Measurements from ENCODE around the gene PEX11B.
"Not testable (repeated sequence)": the region's sequence is repeated elsewhere in the genome, so short reads cannot be mapped to it uniquely, and the experiment has no call there.

The PEX11B gene

DNA sequence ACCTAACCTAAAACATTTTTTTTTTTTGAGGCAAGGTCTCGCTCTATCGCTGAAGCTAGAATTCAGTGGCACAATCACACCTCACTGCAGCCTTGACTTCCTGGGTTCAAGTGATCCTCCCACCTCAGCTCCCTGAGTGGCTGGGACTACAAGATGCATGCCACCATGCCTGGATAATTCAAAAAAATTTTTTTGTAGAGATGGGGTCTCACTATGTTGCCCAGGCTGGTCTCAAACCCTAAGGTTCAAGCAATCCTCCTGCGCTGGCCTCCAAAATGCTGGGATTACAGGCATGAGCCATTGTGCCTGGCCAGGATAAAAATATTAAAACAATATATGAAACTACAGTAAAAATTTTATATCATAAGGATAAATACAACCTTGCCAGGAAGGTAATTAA lies 34.4 kb upstream of the PEX11B start:
- DNase-seq (ENCODE audit: low read depth in 2 of 2), result no peak

GRCh38 chr1:145951526-145951925 lies 33.0 kb upstream of the PEX11B start:
- no peak for DNase-seq (ENCODE audit: low read depth in 2 of 2)

DNA sequence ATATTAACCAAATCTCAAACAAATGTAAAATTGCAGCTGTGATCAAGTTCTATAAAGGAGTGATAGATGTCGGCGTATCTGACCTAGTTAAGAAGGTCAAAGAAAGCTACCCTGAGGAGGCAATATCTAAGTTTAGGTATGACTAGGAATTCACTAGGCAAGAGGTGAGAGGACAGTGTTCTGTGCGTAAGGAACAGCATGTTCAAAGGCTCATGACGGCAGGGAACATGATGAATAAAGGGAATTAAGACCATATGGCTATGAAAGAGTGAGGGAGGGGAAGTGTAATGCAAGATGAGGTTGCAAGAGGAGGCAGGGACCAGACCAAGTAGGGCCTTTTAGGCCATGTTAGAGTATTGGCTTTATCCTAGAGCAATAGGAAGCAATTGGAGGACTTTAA lies 30.7 kb upstream of the PEX11B start:
- DNase-seq (ENCODE audit: low read depth in 2 of 2), result no peak

- DNase-seq (ENCODE audit: low read depth in 2 of 2), result no peak
Measured at GRCh38 chr1:145947551-145947950, 29.0 kb upstream of the PEX11B start.

DNA sequence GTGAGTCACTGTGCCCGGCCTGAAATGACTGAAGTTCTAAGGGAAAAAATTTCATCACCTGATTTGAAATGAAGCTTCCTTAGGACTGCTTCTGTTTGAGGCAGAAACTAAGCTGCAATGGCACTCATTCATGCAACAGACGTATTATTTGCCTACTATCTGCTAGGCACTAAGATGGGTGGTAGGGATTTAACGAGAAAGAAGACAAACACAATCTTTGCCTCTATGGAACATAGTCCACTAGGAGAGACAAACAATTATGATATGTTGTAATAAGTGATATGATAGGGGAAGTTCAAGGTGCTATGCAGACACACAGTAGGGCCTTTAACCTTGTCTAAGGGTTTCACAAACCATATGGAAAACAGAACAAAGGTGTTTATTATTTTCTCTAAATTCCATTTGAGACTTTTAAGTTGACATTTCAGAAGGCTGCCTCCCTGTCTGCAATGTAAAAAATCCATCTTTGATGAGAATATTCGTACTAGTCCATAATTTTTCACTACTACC lies 28.0 kb upstream of the PEX11B start:
- DNase-seq (ENCODE audit: low read depth in 2 of 2), result no peak

GRCh38 chr1:145944532-145944931 lies 26.0 kb upstream of the PEX11B start:
- DNase-seq (ENCODE audit: low read depth in 2 of 2), result no peak

DNA sequence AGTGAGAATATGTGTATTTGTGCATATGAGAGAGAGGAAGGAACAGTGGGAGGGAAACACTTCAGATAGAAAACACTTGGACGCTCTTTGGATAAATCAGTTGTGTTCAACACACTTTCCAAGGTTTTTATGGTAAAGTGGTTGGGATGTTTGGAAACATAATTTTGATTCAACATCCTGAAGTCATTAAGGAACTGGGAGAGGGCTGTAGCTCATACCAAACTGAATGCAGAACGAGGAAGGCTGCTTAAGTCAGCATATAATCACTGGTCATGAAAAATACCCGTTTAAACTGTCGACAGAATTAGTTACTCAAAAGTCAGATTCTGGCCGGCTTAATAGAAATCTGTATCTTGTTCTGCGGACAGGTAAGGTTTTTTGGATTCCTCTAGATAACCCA lies 24.4 kb upstream of the PEX11B start:
- DNase-seq (ENCODE audit: low read depth in 2 of 2), result no peak

- DNase-seq (ENCODE audit: low read depth in 2 of 2), result no peak
Measured at GRCh38 chr1:145942405-145942804, 23.9 kb upstream of the PEX11B start.

DNA sequence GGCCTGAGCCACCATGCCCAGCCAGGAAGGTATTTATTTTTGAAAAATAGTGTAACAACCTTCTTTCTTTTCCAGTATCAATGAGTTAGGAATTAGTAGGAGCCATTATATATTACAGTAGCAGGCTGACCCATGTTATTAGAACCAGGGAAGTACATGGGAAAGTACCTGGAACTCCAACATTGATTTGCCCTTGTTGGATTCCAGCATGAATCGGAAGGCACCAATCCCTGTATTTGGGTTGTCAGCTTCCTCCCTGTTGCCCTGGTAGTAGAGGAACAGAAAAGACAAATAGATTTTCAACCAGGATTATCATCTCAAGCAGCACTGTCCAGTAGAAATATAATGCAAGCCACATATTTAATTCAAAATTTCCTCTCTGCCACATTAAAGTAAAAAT lies 18.9 kb upstream of the PEX11B start:
- DNase-seq (ENCODE audit: low read depth in 2 of 2), result no peak

GRCh38 chr1:145936247-145936646 lies 17.7 kb upstream of the PEX11B start:
- DNase-seq (ENCODE audit: low read depth in 2 of 2), result no peak

- DNase-seq (ENCODE audit: low read depth in 2 of 2), result no peak
Measured at GRCh38 chr1:145935708-145936107, 17.2 kb upstream of the PEX11B start.

DNA sequence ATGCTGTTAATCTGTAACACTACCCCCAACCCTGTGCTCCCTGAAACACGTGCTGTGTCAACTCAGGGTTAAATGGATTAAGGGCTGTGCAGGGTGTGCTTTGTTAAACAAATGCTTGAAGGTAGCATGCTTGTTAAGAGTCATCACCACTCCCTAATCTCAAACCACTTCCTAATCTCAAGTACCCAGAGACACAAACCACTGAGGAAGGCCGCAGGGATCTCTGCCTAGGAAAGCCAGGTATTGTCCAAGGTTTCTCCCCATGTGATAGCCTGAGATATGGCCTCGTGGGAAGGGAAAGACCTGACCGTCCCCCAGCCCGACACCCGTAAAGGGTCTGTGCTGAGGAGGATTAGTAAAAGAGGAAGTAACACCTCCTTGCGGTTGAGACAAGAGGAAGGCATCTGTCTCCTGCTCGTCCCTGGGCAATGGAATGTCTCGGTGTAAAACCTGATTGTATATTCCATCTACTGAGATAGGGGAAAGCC lies 14.0 kb upstream of the PEX11B start:
- DNase-seq (ENCODE audit: low read depth in 2 of 2), result not testable (repeated sequence)

DNA sequence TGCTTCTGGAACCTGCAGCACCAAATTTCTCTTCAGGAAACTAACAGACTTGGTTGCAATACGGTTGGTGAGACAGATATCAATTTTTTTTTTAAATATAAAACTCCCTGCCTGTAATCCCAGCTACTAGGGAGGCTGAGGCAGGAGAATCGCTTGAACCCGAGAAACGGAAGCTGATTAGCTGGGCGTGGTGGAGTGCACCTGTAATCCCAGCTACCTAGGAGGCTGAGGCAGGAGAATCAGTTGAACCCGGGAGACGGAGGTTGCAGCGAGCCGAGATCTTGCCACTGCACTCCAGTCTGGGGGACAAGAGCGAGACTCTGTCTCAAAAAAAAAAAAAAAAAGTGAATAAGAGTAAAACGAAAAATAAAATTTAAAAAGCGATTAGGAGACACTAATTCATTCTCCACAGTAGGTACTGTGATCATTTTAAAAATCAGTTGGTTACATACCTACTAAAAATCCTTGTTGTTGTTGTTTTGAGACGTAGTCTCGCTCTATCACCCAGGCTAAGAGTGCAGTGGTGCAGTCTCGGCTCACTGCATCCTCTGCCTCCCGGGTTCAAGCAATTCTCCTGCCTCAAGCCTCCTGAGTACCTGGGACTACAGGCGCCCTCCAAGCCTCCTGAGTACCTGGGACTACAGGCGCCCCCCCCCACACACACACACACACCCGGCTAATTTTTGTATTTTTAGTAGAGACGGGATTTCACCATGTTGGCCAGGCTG lies 9.6 kb upstream of the PEX11B start:
- DNase-seq (ENCODE audit: low read depth in 2 of 2), result no peak

- peak; percentile 97 for DNase-seq (ENCODE audit: low read depth in 2 of 2)
Measured at GRCh38 chr1:145927063-145927886, 8.8 kb upstream of the PEX11B start, which contains the start of gene RBM8A. Gene RBM8A, minus strand, starts transcription at chr1:145927484. Its CDS starts 58 bp downstream, at chr1:145927426.

- DNase-seq (ENCODE audit: low read depth in 2 of 2), result no peak
Measured at GRCh38 chr1:145926686-145927062, 8.2 kb upstream of the PEX11B start.

- no peak for DNase-seq (ENCODE audit: low read depth in 2 of 2)
Measured at GRCh38 chr1:145922266-145922665, 3.7 kb upstream of the PEX11B start.

DNA sequence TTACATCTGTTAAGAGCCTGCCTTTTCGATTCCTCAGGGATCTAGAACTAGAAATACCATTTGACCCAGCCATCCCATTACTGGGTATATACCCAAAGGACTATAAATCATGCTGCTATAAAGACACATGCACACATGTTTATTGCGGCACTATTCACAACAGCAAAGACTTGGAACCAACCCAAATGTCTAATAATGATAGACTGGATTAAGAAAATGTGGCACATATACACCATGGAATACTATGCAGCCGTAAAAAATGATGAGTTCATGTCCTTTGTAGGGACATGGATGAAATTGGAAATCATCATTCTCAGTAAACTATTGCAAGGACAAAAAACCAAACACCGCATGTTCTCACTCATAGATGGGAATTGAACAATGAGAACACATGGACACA lies 1.8 kb upstream of the PEX11B start:
- not testable (repeated sequence) for DNase-seq (ENCODE audit: low read depth in 2 of 2)

GRCh38 chr1:145918992-145919939 lies 749 bp upstream of the PEX11B start:
- DNase-seq (ENCODE audit: low read depth in 2 of 2), result no peak

- no peak for DNase-seq (ENCODE audit: low read depth in 2 of 2)
Measured at GRCh38 chr1:145917595-145917994, 922 bp downstream of the PEX11B start.

DNA sequence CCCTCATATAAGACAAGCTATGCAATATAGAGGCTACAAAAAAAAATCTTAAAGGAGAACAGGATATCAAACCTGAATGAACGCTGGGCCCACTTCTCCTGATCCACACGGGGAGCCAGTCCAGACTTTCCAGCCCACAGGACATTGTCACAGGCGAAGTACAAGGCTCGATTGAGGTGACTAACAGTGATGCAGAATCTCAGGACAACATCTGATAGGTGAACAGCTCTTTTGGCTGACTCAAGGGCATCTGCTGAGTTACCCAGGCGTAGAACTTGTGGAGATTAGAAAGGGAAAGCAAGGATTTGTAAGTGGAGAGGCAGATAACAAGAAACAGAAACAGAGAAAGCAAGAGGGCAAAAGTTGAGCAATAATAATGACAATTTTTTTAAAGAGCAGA lies 1.8 kb downstream of the PEX11B start:
- DNase-seq (ENCODE audit: low read depth in 2 of 2), result no peak

- no peak for DNase-seq (ENCODE audit: low read depth in 2 of 2)
Measured at GRCh38 chr1:145912128-145912641, 6.3 kb downstream of the PEX11B start.

All from fibroblast of skin of left quadriceps (primary cell).